Body of pancreas (tissue), 4 donors: ENCODE results near the gene ARL10.

Source experiments
- POLR2A ChIP-seq, 3 donors: fragments of 450-650 bp; IDR thresholded peaks; one replicate each; pipeline ENCODE4 v1.6.1; 2016; ENCODE audit warnings: antibody characterized with exemption in 3 of 3, mild to moderate bottlenecking in 2 of 3
- TF ChIP-seq, protein P1 (sequence below), 7 experiments: fragments of 450-650 bp in 4 of 7; fragments of 200-600 bp in 3 of 7; sonication (generic) in 3 of 7; IDR thresholded peaks; one replicate each; pipeline ENCODE4 v1.5.1; 2016 to 2019; ENCODE audit warnings: antibody characterized with exemption in 7 of 7

DNA sequence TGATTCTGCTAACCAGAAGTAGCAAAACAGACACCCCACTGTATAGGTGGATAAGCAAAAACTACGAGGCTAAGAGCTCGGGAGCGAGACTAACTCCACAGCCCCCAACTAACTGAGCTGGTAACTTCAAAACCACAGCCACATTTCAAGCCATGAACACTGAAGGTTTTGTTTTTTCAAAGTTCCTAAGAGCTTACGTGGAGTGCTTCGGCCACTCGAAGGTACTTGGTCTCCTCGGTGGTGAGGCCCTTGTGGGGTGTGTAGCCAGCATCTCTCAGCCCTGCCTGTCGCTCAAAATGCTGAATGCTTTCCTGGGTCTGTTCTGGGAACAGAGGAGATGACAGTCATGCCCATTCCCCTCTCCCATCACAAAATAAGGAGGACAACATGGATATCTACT lies 14.9 kb upstream of the ARL10 start:
- TF ChIP-seq, protein P1, sequence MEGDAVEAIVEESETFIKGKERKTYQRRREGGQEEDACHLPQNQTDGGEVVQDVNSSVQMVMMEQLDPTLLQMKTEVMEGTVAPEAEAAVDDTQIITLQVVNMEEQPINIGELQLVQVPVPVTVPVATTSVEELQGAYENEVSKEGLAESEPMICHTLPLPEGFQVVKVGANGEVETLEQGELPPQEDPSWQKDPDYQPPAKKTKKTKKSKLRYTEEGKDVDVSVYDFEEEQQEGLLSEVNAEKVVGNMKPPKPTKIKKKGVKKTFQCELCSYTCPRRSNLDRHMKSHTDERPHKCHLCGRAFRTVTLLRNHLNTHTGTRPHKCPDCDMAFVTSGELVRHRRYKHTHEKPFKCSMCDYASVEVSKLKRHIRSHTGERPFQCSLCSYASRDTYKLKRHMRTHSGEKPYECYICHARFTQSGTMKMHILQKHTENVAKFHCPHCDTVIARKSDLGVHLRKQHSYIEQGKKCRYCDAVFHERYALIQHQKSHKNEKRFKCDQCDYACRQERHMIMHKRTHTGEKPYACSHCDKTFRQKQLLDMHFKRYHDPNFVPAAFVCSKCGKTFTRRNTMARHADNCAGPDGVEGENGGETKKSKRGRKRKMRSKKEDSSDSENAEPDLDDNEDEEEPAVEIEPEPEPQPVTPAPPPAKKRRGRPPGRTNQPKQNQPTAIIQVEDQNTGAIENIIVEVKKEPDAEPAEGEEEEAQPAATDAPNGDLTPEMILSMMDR (IDR thresholded peaks at IDR 0.05), result no peak
- no peak for TF ChIP-seq POLR2A (IDR thresholded peaks at IDR 0.05)
